Endodermal cell (in vitro differentiated cells): ENCODE measurements around the gene PTPRM. TPM values are rescaled to one million over a fixed set of nuclear protein-coding genes. Genes with fewer than 3 reads are reported as not detected.

Experiments used
- DNase-seq: peaks from one replicate; pipeline ENCODE4 v3.0.0-alpha.2; 2017
- H3K27ac ChIP-seq: 2 replicates; pipeline ENCODE4 v1.5.1; 2013; ENCODE audit warnings: mild to moderate bottlenecking, low read depth, low read length, moderate library complexity
- H3K27me3 ChIP-seq: 2 replicates; pipeline ENCODE4 v1.6.1; 2013; ENCODE audit warnings: mild to moderate bottlenecking, low read length, moderate library complexity; ENCODE audit not compliant: insufficient read depth, control insufficient read depth, poor library complexity, severe bottlenecking
- H3K36me3 ChIP-seq: 2 replicates; pipeline ENCODE4 v1.7.0; 2013; ENCODE audit warnings: mild to moderate bottlenecking, low read length, moderate library complexity; ENCODE audit not compliant: control insufficient read depth, insufficient read depth
- H3K4me1 ChIP-seq: one replicate; pipeline ENCODE4 v1.7.0; 2013; ENCODE audit warnings: low read length; ENCODE audit not compliant: control insufficient read depth, insufficient read depth
- H3K4me3 ChIP-seq: 2 replicates; pipeline ENCODE4 v1.5.1; 2013; ENCODE audit warnings: mild to moderate bottlenecking, low read length, moderate library complexity
- H3K9ac ChIP-seq: 2 replicates; pipeline ENCODE4 v1.6.1; 2013; ENCODE audit warnings: mild to moderate bottlenecking, low read length, moderate library complexity; ENCODE audit not compliant: poor library complexity, severe bottlenecking; ENCODE audit errors: extremely low read depth
- H3K9me3 ChIP-seq: 2 replicates; pipeline ENCODE4 v1.6.1; 2013; ENCODE audit warnings: mild to moderate bottlenecking, low read length, moderate library complexity; ENCODE audit not compliant: control insufficient read depth
- H3K27ac Mint-ChIP-seq: 2 replicates; pipeline ENCODE4 v1.8.0; 2020; ENCODE audit warnings: mixed read lengths
- H3K27me3 Mint-ChIP-seq: 2 replicates; pipeline ENCODE4 v1.8.0; 2021; ENCODE audit warnings: mild to moderate bottlenecking, mixed read lengths; ENCODE audit not compliant: insufficient read depth
- H3K36me3 Mint-ChIP-seq: 2 replicates; pipeline ENCODE4 v1.8.0; 2020; ENCODE audit warnings: low read depth, mixed read lengths
- H3K4me1 Mint-ChIP-seq: 2 replicates; pipeline ENCODE4 v1.8.0; 2020; ENCODE audit warnings: mixed read lengths
- H3K4me3 Mint-ChIP-seq: 2 replicates; pipeline ENCODE4 v1.8.0; 2020; ENCODE audit warnings: mild to moderate bottlenecking, moderate library complexity, mixed read lengths
- H3K9me3 Mint-ChIP-seq: 2 replicates; pipeline ENCODE4 v1.8.0; 2020; ENCODE audit warnings: mild to moderate bottlenecking, mixed read lengths
- WGBS, 2 experiments: methylation state at CpG; one replicate each; pipeline versions ENCODE4 v1.1.5 to v1.1.7; 2013; ENCODE audit warnings: missing lambda C conversion rate in 2 of 2, mixed read lengths in 1 of 2; ENCODE audit not compliant: insufficient coverage in 1 of 2, insufficient read length in 1 of 2; 5-methylcytosine and 5-hydroxymethylcytosine counted together
- total RNA-seq, 2 donors: library from RNA; stranded (reverse); fragmentation: NEBNext Ultra II Directional in 1 of 2; extraction: Animal tissue kit (Norgen Biotek cat#: 25700) in 1 of 2; gene quantifications; 2 replicates in 1 of 2; 3 replicates in 1 of 2; pipeline ENCODE4 v1.2.1, GENCODE V29; 2021
- TF ChIP-seq, protein P1 (sequence below): fragments of 200-600 bp; sonication (generic); conservative IDR thresholded peaks from 2 replicates; pipeline ENCODE4 v1.5.0; 2021; ENCODE audit warnings: antibody characterized with exemption, mild to moderate bottlenecking

Gene PTPRM
- total RNA-seq, 2 donors from 2014 or later = 47.2 to 57.6 TPM

DNA sequence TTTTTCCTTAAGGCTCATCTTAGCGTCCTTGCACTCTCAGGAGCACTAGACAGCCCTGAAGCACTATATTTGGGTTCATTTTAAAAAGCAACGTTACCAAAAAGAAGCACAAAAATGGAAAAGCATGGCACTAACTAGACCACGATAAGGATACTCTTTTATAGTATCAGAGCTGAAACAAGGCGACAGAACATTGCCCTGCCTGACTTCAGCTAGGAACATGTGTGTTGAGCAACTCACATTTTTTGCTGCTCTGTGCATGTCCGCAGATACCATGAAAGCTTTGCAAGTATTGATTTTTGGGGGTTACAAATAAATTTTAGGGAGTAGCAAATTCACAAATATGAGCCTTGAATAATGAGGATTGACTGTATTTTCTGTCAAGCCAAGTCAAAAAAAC is 332.0 kb downstream of the PTPRM start:
- no peak overlapping the region for H3K4me3 ChIP-seq
- no peak overlapping the region for H3K27ac Mint-ChIP-seq
- no peak overlapping the region for H3K27ac ChIP-seq
- H3K4me1 ChIP-seq = peaks cover 21% of the 10 kb centered on the region
- H3K9me3 ChIP-seq = no peaks in the 10 kb centered on the region
- TF ChIP-seq, protein P1, sequence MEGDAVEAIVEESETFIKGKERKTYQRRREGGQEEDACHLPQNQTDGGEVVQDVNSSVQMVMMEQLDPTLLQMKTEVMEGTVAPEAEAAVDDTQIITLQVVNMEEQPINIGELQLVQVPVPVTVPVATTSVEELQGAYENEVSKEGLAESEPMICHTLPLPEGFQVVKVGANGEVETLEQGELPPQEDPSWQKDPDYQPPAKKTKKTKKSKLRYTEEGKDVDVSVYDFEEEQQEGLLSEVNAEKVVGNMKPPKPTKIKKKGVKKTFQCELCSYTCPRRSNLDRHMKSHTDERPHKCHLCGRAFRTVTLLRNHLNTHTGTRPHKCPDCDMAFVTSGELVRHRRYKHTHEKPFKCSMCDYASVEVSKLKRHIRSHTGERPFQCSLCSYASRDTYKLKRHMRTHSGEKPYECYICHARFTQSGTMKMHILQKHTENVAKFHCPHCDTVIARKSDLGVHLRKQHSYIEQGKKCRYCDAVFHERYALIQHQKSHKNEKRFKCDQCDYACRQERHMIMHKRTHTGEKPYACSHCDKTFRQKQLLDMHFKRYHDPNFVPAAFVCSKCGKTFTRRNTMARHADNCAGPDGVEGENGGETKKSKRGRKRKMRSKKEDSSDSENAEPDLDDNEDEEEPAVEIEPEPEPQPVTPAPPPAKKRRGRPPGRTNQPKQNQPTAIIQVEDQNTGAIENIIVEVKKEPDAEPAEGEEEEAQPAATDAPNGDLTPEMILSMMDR = no peak
- no peaks in the 10 kb centered on the region for H3K27me3 Mint-ChIP-seq
- H3K36me3 Mint-ChIP-seq = no peaks in the 10 kb centered on the region
- no peak for DNase-seq
- no peak overlapping the region for H3K4me3 Mint-ChIP-seq
- H3K9me3 Mint-ChIP-seq = no peaks in the 10 kb centered on the region
- peaks cover 38% of the 10 kb centered on the region for H3K4me1 Mint-ChIP-seq
- H3K36me3 ChIP-seq = no peaks in the 10 kb centered on the region
- H3K9ac ChIP-seq = no peak overlapping the region
- no peaks in the 10 kb centered on the region for H3K27me3 ChIP-seq
- 97 to 100% methylated on average over 5 of the region's 5 CpGs for WGBS, 2 experiments

DNA sequence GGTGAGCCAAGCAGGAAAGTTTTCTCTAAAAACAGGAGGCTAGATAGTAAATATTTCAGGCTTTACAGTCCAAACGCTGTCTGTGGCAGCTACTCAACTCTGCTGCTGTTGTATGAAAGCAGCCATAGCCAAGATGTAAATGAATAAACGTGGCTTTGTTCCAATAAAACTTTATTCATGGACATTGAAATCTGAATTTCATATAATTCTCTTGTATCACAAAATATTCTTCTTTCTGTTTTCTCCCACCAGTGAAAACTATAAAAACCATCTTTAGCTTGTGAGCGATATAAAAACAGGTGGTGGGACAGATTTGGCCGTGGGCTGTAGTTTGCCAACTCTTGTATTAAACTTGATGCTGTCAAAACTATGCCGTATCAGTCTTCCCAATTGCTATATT is 333.0 kb downstream of the PTPRM start:
- Mint-ChIP-seq H3K36me3 (no peaks in the 10 kb centered on the region), H3K27me3 (no peaks in the 10 kb centered on the region), H3K27ac (no peak overlapping the region), H3K9me3 (no peaks in the 10 kb centered on the region), H3K4me3 (no peak overlapping the region), H3K4me1 (peaks cover 37% of the 10 kb centered on the region)
- H3K4me1 ChIP-seq = peaks cover 21% of the 10 kb centered on the region
- no peak overlapping the region for H3K27ac ChIP-seq
- no peak for DNase-seq
- TF ChIP-seq, protein P1 = no peak
- H3K9me3 ChIP-seq = no peaks in the 10 kb centered on the region
- 95 to 100% methylated on average over 2 to 5 of the region's 5 CpGs for WGBS, 2 experiments
- H3K36me3 ChIP-seq = no peaks in the 10 kb centered on the region
- H3K9ac ChIP-seq = no peak overlapping the region
- no peaks in the 10 kb centered on the region for H3K27me3 ChIP-seq
- H3K4me3 ChIP-seq = no peak overlapping the region

DNA sequence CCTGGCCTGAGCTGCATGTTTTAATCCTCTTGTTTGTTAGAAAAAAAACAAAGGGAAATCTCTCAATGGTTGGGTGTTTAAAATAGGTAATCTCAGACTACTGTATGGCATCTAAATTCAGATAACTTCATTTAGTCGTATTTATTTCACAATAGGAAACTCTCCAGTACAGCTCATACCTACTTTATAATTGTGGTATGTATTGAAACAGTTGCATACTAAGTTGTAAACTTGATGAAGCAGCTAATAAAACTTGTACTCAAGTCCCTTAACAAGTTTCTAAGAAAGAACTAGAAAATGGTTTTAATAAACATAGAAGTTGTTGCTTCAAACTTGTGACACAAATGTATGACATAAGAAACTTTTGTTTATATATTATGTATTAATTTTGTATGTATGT is 334.5 kb downstream of the PTPRM start:
- no peak for DNase-seq
- Histone ChIP-seq H3K9ac (no peak overlapping the region), H3K36me3 (peaks cover 3% of the 10 kb centered on the region), H3K27me3 (no peaks in the 10 kb centered on the region), H3K4me3 (no peak overlapping the region), H3K4me1 (peaks cover 9% of the 10 kb centered on the region), H3K9me3 (no peaks in the 10 kb centered on the region), H3K27ac (no peak overlapping the region)
- no peak overlapping the region for H3K4me3 Mint-ChIP-seq
- H3K27me3 Mint-ChIP-seq = no peaks in the 10 kb centered on the region
- H3K36me3 Mint-ChIP-seq = no peaks in the 10 kb centered on the region
- WGBS, 2 experiments = no CpG with 5 or more reads among the region's 1 CpG
- TF ChIP-seq, protein P1 = no peak
- H3K4me1 Mint-ChIP-seq = peaks cover 28% of the 10 kb centered on the region
- no peak overlapping the region for H3K27ac Mint-ChIP-seq
- H3K9me3 Mint-ChIP-seq = no peaks in the 10 kb centered on the region
